ENCODE data around the gene ETFBKMT.

ETFBKMT gene

GRCh38 chr12:31631023-31631724, 28.3 kb upstream of the ETFBKMT start:
- Histone ChIP-seq H3K9ac (no peak overlapping the region), H3K27ac (no peak overlapping the region), H3K36me3 (ENCODE audit: control insufficient read depth, insufficient read depth, low read length) (no peaks in the 10 kb centered on the region), H3K27me3 (ENCODE audit: control insufficient read depth, insufficient read depth, low read length) (no peaks in the 10 kb centered on the region), H3K4me2 (ENCODE audit: low read length) (no peak overlapping the region), H3K79me2 (no peaks in the 10 kb centered on the region), H3K4me1 (peaks cover 4% of the 10 kb centered on the region), H3K9me3 (ENCODE audit: control insufficient read depth, low read length) (no peaks in the 10 kb centered on the region), H3K4me3 (ENCODE audit: low read depth, low read length) (no peak overlapping the region), H2AFZ (no peak overlapping the region)
- TF ChIP-seq CTCF (IDR thresholded peaks at IDR 0.05) = no peak

- no peak overlapping the region for H3K4me2 ChIP-seq (ENCODE audit: low read length)
- H3K27ac ChIP-seq = no peak overlapping the region
- no peaks in the 10 kb centered on the region for H3K79me2 ChIP-seq
- peaks cover 4% of the 10 kb centered on the region for H3K4me1 ChIP-seq
- H3K9ac ChIP-seq = no peak overlapping the region
- no peaks in the 10 kb centered on the region for H3K9me3 ChIP-seq (ENCODE audit: control insufficient read depth, low read length)
- no peak for TF ChIP-seq CTCF (IDR thresholded peaks at IDR 0.05)
- no peak overlapping the region for H2AFZ ChIP-seq
- no peaks in the 10 kb centered on the region for H3K36me3 ChIP-seq (ENCODE audit: control insufficient read depth, insufficient read depth, low read length)
- no peaks in the 10 kb centered on the region for H3K27me3 ChIP-seq (ENCODE audit: control insufficient read depth, insufficient read depth, low read length)
- H3K4me3 ChIP-seq (ENCODE audit: low read depth, low read length) = no peak overlapping the region
Observed at GRCh38 chr12:31631809-31632208, 27.7 kb upstream of the ETFBKMT start.

GRCh38 chr12:31633464-31633863, 26.0 kb upstream of the ETFBKMT start:
- Histone ChIP-seq H2AFZ (no peak overlapping the region), H3K27me3 (ENCODE audit: control insufficient read depth, insufficient read depth, low read length) (no peaks in the 10 kb centered on the region), H3K36me3 (ENCODE audit: control insufficient read depth, insufficient read depth, low read length) (no peaks in the 10 kb centered on the region), H3K9ac (no peak overlapping the region), H3K9me3 (ENCODE audit: control insufficient read depth, low read length) (no peaks in the 10 kb centered on the region), H3K4me3 (ENCODE audit: low read depth, low read length) (no peak overlapping the region), H3K27ac (no peak overlapping the region), H3K79me2 (no peaks in the 10 kb centered on the region), H3K4me2 (ENCODE audit: low read length) (no peak overlapping the region), H3K4me1 (peaks cover 4% of the 10 kb centered on the region)
- no peak for TF ChIP-seq CTCF (IDR thresholded peaks at IDR 0.05)

- no peak overlapping the region for H3K9ac ChIP-seq
- H3K27ac ChIP-seq = no peak overlapping the region
- H3K79me2 ChIP-seq = no peaks in the 10 kb centered on the region
- H3K9me3 ChIP-seq (ENCODE audit: control insufficient read depth, low read length) = no peaks in the 10 kb centered on the region
- H3K36me3 ChIP-seq (ENCODE audit: control insufficient read depth, insufficient read depth, low read length) = no peaks in the 10 kb centered on the region
- H3K4me2 ChIP-seq (ENCODE audit: low read length) = no peak overlapping the region
- no peak overlapping the region for H3K4me3 ChIP-seq (ENCODE audit: low read depth, low read length)
- H2AFZ ChIP-seq = no peak overlapping the region
- TF ChIP-seq CTCF (IDR thresholded peaks at IDR 0.05) = no peak
- H3K4me1 ChIP-seq = peaks cover 3% of the 10 kb centered on the region
- H3K27me3 ChIP-seq (ENCODE audit: control insufficient read depth, insufficient read depth, low read length) = no peaks in the 10 kb centered on the region
Observed at GRCh38 chr12:31634620-31635019, 24.9 kb upstream of the ETFBKMT start.

GRCh38 chr12:31641509-31642090, 17.9 kb upstream of the ETFBKMT start:
- Histone ChIP-seq H3K36me3 (ENCODE audit: control insufficient read depth, insufficient read depth, low read length) (no peaks in the 10 kb centered on the region), H3K4me3 (ENCODE audit: low read depth, low read length) (no peak overlapping the region), H3K9me3 (ENCODE audit: control insufficient read depth, low read length) (no peaks in the 10 kb centered on the region), H3K79me2 (no peaks in the 10 kb centered on the region), H3K27me3 (ENCODE audit: control insufficient read depth, insufficient read depth, low read length) (no peaks in the 10 kb centered on the region), H2AFZ (peak overlapping the region; percentile 56), H3K4me1 (no peaks in the 10 kb centered on the region), H3K27ac (no peak overlapping the region), H3K4me2 (ENCODE audit: low read length) (no peak overlapping the region), H3K9ac (no peak overlapping the region)
- TF ChIP-seq CTCF (IDR thresholded peaks at IDR 0.05) = no peak
